Measurements from ENCODE around the gene ANKRD33B. TPM values are rescaled to one million over a fixed set of nuclear protein-coding genes. Genes with fewer than 3 reads are reported as not detected.

Gene ANKRD33B
- total and polyA plus RNA-seq, 2 of the 8 experiments (the other 6 are each of a cell fraction or from before 2014, with no cell fraction given), result 6.9 to 20.6 TPM

DNA sequence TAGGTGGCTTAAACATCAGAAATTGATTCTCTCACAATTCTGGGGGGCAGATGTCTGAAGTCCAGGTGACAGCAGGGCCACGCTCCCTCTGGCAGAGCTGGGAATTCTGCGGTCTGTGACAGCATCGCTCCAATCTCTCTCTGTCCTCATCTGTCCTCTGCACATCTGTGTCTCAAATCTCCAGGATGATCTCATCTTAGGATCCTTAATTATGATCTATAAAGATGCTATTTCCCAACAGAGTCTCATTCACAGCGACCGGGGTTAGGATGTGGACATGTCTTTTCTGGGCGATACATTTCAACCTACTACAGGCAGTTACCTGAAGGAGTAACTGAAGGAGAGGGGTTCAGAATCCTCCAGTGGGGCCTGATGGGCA, 31.4 kb downstream of the ANKRD33B start:
- WGBS, 2 experiments (ENCODE audit: extremely low coverage in 1 of 2, insufficient coverage in 1 of 2, insufficient read length in 1 of 2, insufficient replicate concordance in 2 of 2, low coverage in 1 of 2, low lambda C conversion rate in 2 of 2, missing lambda C conversion rate in 1 of 2), result 97% methylated on average over 6 of the region's 6 CpGs; no CpG with 5 or more reads in 1 of the 2 experiments
- DNase-seq (ENCODE audit: low read depth in 1 of 2, low spot score in 2 of 2) (no peak), FAIRE-seq (no peak)
- H3K36me3 ChIP-seq (ENCODE audit: control insufficient read depth in 2 of 4, insufficient read depth in 4 of 4, low read length in 3 of 4), result no peaks in the 10 kb centered on the region
- H4K5ac ChIP-seq (ENCODE audit: insufficient read length, low read depth, low read length), result no peak overlapping the region
- H3K4me1 ChIP-seq (replicated peaks in 1 of 4; ENCODE audit: control insufficient read depth in 3 of 4, insufficient read depth in 4 of 4, low read length in 3 of 4), result peaks cover 0 to 5% (median 1%) of the 10 kb centered on the region in 4 experiments; a peak in 2 of 7 replicates
- H2BK12ac ChIP-seq (ENCODE audit: low read depth, low read length), result 0 out of 2 replicates have a peak overlapping the region, but pooled peaks have one; percentile 92
- H4K8ac ChIP-seq (ENCODE audit: extremely low read depth, insufficient read depth, low read length), result no peak overlapping the region
- no peak overlapping the region for H2AFZ ChIP-seq (ENCODE audit: low read length)
- no peak overlapping the region for H2BK120ac ChIP-seq (replicated peaks; ENCODE audit: low read depth, low read length)
- no peak overlapping the region for H3K18ac ChIP-seq (ENCODE audit: extremely low read depth, low read length)
- no peak overlapping the region for H2BK15ac ChIP-seq (ENCODE audit: low read length)
- no peaks in the 10 kb centered on the region for H3K27me3 ChIP-seq (replicated peaks in 1 of 4; ENCODE audit: control insufficient read depth in 3 of 4, extremely low read depth in 1 of 4, insufficient read depth in 3 of 4, low read length in 3 of 4)
- POLR2A ChIA-PET (ENCODE audit: partially characterized antibody), result no interaction called here
- H2BK5ac ChIP-seq (ENCODE audit: low read depth, low read length), result no peak overlapping the region
- CTCF ChIA-PET (ENCODE audit: partially characterized antibody), result interaction anchor here (0.9 to 1.2 kb wide), 5 partner anchors 13 to 140 kb away, joined by 3 to 7 read pairs (median 4); no protein-coding TSS in a partner anchor
- no peak for TF ChIP-seq RNF2 (IDR thresholded peaks at IDR 0.05; ENCODE audit: borderline replicate concordance, low read depth, low read length, missing control alignments, poor library complexity, severe bottlenecking)
- no peak for TF ChIP-seq POLR2A (IDR thresholded peaks at IDR 0.05; ENCODE audit: control extremely low read depth in 1 of 2, low read depth in 2 of 2, low read length in 2 of 2)
- TF ChIP-seq YY1 (IDR thresholded peaks at IDR 0.05; ENCODE audit: low read depth, low read length), result no peak
- no peak for TF ChIP-seq BRCA1 (IDR thresholded peaks at IDR 0.05; ENCODE audit: low read depth, low read length)
- TF ChIP-seq POU5F1 (IDR thresholded peaks at IDR 0.05; ENCODE audit: low read depth, low read length), result no peak
- TF ChIP-seq JUN (IDR thresholded peaks at IDR 0.05; ENCODE audit: low read depth, low read length), result no peak
- TF ChIP-seq GABPA (IDR thresholded peaks at IDR 0.05; ENCODE audit: borderline replicate concordance, insufficient read depth, low read length), result no peak
- no peak for TF ChIP-seq BCL11A (IDR thresholded peaks at IDR 0.05; ENCODE audit: low read depth in 2 of 2, low read length in 2 of 2)
- no peak for TF ChIP-seq CHD1 (IDR thresholded peaks at IDR 0.05; ENCODE audit: low read depth, low read length)
- no peak for TF ChIP-seq CREB1 (IDR thresholded peaks at IDR 0.05)
- TF ChIP-seq, protein P1, sequence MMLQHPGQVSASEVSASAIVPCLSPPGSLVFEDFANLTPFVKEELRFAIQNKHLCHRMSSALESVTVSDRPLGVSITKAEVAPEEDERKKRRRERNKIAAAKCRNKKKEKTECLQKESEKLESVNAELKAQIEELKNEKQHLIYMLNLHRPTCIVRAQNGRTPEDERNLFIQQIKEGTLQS (IDR thresholded peaks at IDR 0.05; ENCODE audit: insufficient read depth, low read depth, low read length), result no peak
- TF ChIP-seq CEBPB (IDR thresholded peaks at IDR 0.05; ENCODE audit: low read depth, low read length), result no peak
- H3K4me3 ChIP-seq (ENCODE audit: extremely low read depth in 1 of 4, insufficient read depth in 2 of 4, low read depth in 3 of 4, low read length in 4 of 4), result no peak overlapping the region
- H4K91ac ChIP-seq (replicated peaks; ENCODE audit: insufficient read length, low read length), result no peak overlapping the region
- H3K9ac ChIP-seq (replicated peaks in 1 of 4; ENCODE audit: extremely low read depth in 1 of 4, low read depth in 3 of 4, low read length in 3 of 4), result no peak overlapping the region; a peak in 1 of 7 replicates
- H3K4me2 ChIP-seq (ENCODE audit: insufficient read depth in 1 of 2, low read depth in 2 of 2, low read length in 2 of 2), result no peak overlapping the region
- H3K4ac ChIP-seq (replicated peaks; ENCODE audit: insufficient read length, low read depth, low read length), result no peak overlapping the region
- no peak overlapping the region for H3K14ac ChIP-seq (ENCODE audit: insufficient read length)
- no peaks in the 10 kb centered on the region for H4K20me1 ChIP-seq (replicated peaks in 1 of 2; ENCODE audit: control insufficient read depth in 1 of 2, insufficient read depth in 2 of 2, low read length in 2 of 2)
- H2BK20ac ChIP-seq (ENCODE audit: low read length), result peak overlapping the region; percentile 61; the same call in 1 of the 2 replicates
- no peak overlapping the region for H3K23ac ChIP-seq (ENCODE audit: insufficient read length)
- no peaks in the 10 kb centered on the region for H3K9me3 ChIP-seq (ENCODE audit: insufficient read depth in 2 of 2, low read depth in 1 of 2, low read length in 1 of 2)
- H2AK5ac ChIP-seq (ENCODE audit: low read depth, low read length), result no peak overlapping the region
- no peaks in the 10 kb centered on the region; the same call in 1 of the 2 replicates for H3K79me1 ChIP-seq (ENCODE audit: low read depth, low read length)
- H3K27ac ChIP-seq (ENCODE audit: low read depth, low read length), result no peak overlapping the region
- H3K79me2 ChIP-seq (ENCODE audit: control insufficient read depth in 1 of 2, insufficient read depth in 2 of 2, low read length in 2 of 2), result no peaks in the 10 kb centered on the region; a peak in 1 of 4 replicates
- H3K56ac ChIP-seq (replicated peaks; ENCODE audit: insufficient read length, low read depth, low read length), result no peak overlapping the region
- H3K23me2 ChIP-seq (ENCODE audit: low read depth, low read length), result no peaks in the 10 kb centered on the region
